MM.1S (cell line): ENCODE data around the gene TMC2.

Source experiments
- DNase-seq: peaks from one replicate; pipeline ENCODE4 v3.0.0-alpha.2; 2015
- H2AFZ ChIP-seq: fragments of 300-600 bp; sonication (generic); 2 replicates; pipeline ENCODE4 v1.6.0; 2016; ENCODE audit warnings: antibody characterized with exemption, low read length
- H3F3A ChIP-seq: fragments of 300-600 bp; sonication (generic); 2 replicates; pipeline ENCODE4 v1.6.1; 2016; ENCODE audit warnings: mild to moderate bottlenecking, antibody characterized with exemption, low read length, moderate library complexity, mixed read lengths; ENCODE audit not compliant: insufficient read depth
- H3K27ac ChIP-seq: fragments of 300-600 bp; sonication (generic); 2 replicates; pipeline ENCODE4 v1.5.1; 2016; ENCODE audit warnings: mild to moderate bottlenecking, low read length
- H3K27me3 ChIP-seq: fragments of 300-600 bp; sonication (generic); replicated peaks from 2 replicates; pipeline ENCODE4 v1.6.0; 2016; ENCODE audit warnings: low read length; ENCODE audit not compliant: insufficient read depth
- H3K36me3 ChIP-seq: fragments of 300-600 bp; sonication (generic); replicated peaks from 2 replicates; pipeline ENCODE4 v1.6.1; 2016; ENCODE audit warnings: mild to moderate bottlenecking, low read length, mixed read lengths; ENCODE audit not compliant: insufficient read depth
- H3K4me1 ChIP-seq: fragments of 300-600 bp; sonication (generic); 2 replicates; pipeline ENCODE4 v1.6.1; 2016; ENCODE audit warnings: low read length, mixed read lengths
- H3K4me2 ChIP-seq: fragments of 300-600 bp; sonication (generic); 2 replicates; pipeline ENCODE4 v1.6.0; 2016; ENCODE audit warnings: low read depth, low read length
- H3K4me3 ChIP-seq: fragments of 300-600 bp; sonication (generic); 2 replicates; pipeline ENCODE4 v1.5.1; 2016; ENCODE audit warnings: low read length, mixed read lengths
- H3K79me2 ChIP-seq: fragments of 300-600 bp; sonication (generic); 2 replicates; pipeline ENCODE4 v1.6.1; 2016; ENCODE audit warnings: mixed run types, low read length, mixed read lengths
- H3K9ac ChIP-seq: fragments of 300-600 bp; sonication (generic); 2 replicates; pipeline ENCODE4 v1.6.1; 2016; ENCODE audit warnings: low read length, mixed read lengths
- H3K9me2 ChIP-seq: fragments of 300-600 bp; sonication (generic); replicated peaks from 2 replicates; pipeline ENCODE4 v1.6.1; 2016; ENCODE audit warnings: mild to moderate bottlenecking, low read length, mixed read lengths; ENCODE audit not compliant: insufficient read depth
- H3K9me3 ChIP-seq: fragments of 300-600 bp; sonication (generic); replicated peaks from 2 replicates; pipeline ENCODE4 v1.6.1; 2016; ENCODE audit warnings: mild to moderate bottlenecking, low read length, mixed read lengths; ENCODE audit not compliant: insufficient read depth
- H4K20me1 ChIP-seq: fragments of 300-600 bp; sonication (generic); 2 replicates; pipeline ENCODE4 v1.6.1; 2016; ENCODE audit warnings: mild to moderate bottlenecking, low read length, moderate library complexity, mixed read lengths; ENCODE audit not compliant: insufficient read depth
- CTCF ChIP-seq: fragments of 300-600 bp; sonication (generic); IDR thresholded peaks from 2 replicates; pipeline ENCODE4 v1.5.1; 2016; ENCODE audit warnings: antibody characterized with exemption, low read length, mixed read lengths
- EZH2 ChIP-seq: fragments of 300-600 bp; sonication (generic); optimal IDR thresholded peaks from 2 replicates; pipeline ENCODE3; 2017; ENCODE audit warnings: low read depth, mild to moderate bottlenecking, antibody characterized with exemption, low read length, mixed read lengths
- EZH2phosphoT487 ChIP-seq: fragments of 300-600 bp; sonication (generic); IDR thresholded peaks from 2 replicates; pipeline ENCODE4 v1.6.1; 2018; ENCODE audit warnings: antibody characterized with exemption, low read length

The TMC2 gene

DNA sequence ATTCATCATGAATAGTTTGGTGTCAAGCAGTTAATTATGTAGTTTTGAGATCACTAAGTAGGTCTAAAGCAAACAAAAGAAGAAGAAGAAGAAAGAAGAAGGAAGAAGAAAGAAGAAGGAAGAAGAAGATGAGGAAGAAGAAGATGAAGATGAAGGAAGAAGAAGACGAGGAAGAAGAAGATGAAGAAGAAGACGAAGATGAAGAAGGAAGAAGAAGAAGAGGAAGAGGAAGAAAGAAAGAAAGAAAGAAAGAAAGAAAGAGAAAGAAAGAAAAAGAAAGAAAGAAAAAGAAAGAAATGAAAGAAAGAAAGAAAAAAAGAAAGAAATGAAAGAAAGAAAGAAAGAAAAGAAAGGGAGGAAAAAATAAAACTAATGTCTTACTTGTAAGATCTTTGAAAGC, 9.2 kb downstream of the TMC2 start:
- Histone ChIP-seq H3K27me3 (no peaks in the 10 kb centered on the region), H3K36me3 (no peaks in the 10 kb centered on the region), H3K9me3 (no peaks in the 10 kb centered on the region), H3K4me2 (no peak overlapping the region), H3K27ac (no peak overlapping the region), H4K20me1 (no peaks in the 10 kb centered on the region), H2AFZ (no peak overlapping the region), H3K4me3 (no peak overlapping the region), H3F3A (no peaks in the 10 kb centered on the region), H3K9ac (no peak overlapping the region), H3K4me1 (no peaks in the 10 kb centered on the region), H3K9me2 (no peaks in the 10 kb centered on the region), H3K79me2 (no peaks in the 10 kb centered on the region)
- no peak for DNase-seq
- TF ChIP-seq EZH2phosphoT487 = no peak

DNA sequence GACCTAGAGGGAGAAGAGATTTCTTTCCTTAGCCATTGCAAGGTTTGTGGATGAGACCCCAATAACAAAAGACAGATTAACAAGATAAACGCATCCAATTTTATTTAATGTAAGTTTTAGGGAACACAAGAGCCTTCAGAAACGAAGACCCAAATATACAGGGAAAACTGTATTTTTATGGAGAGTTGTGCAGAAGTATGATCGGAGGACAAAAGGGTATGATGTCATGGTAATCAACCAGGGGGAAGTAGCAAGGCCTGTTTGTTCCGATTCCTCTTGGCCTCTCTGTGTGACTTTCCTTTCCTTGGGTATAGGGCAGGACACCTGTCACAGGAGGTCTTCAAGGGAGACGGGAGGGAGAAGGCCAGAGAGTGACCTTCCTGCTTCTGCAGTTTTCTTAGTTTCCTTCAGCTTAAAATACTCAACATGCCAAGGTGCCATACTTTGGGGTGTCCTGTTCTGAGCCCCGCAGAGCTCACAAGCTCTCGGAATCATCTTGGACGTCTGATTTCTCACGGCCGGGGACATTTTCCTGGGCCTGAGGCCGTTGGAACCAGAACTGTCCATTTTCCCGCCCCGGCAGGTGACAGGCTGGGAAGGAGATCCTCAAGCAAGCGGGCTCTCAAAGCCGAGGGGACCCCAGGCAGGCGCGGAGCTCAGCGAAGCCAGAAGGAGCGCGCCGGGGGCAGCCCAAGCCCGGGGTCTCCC, 21.7 kb downstream of the TMC2 start:
- Histone ChIP-seq H3F3A (no peaks in the 10 kb centered on the region), H3K9me2 (no peaks in the 10 kb centered on the region), H3K27ac (no peak overlapping the region), H4K20me1 (no peaks in the 10 kb centered on the region), H3K27me3 (no peaks in the 10 kb centered on the region), H3K4me2 (no peak overlapping the region), H3K79me2 (no peaks in the 10 kb centered on the region), H3K36me3 (no peaks in the 10 kb centered on the region), H3K4me1 (no peaks in the 10 kb centered on the region), H3K9me3 (no peaks in the 10 kb centered on the region), H2AFZ (no peak overlapping the region), H3K4me3 (no peak overlapping the region), H3K9ac (no peak overlapping the region)
- TF ChIP-seq EZH2phosphoT487 (no peak), CTCF (no peak), EZH2 (no peak)
- DNase-seq = no peak

DNA sequence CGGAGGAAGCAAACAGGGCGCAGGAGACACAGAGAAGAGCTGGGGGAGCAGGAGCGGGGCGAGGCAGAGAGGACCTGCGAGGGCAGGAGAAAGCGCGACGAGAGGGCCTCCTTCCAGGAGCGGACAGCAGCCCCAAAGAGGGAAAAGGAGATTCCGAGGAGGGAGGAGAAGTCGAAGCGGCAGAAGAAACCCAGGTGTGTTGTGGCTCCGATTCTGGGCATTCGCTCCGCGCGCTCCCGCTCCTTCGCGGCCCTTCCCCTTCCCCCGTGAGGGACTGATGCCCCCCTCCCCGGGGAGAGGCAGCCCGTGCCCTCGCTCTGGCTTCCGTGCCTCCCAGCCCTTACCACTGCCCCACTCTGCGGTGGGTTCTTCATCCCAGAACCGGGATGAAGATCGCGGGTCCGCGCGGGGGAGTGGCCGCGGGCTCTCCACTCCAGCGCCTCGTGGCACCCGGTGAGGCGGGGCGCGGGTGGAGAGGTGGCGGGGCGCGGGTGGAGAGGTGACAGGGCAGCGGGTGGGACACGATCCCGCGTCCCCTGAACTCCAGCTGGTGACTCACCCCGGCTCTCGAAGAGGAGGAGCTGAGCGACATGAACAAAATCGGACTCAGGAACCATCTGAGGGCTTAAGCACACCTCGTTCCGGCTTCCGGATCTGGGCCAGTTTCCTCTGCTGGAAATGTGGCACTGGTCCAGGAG, 22.4 kb downstream of the TMC2 start:
- Histone ChIP-seq H3K79me2 (no peaks in the 10 kb centered on the region), H3K9me2 (no peaks in the 10 kb centered on the region), H3K4me3 (no peak overlapping the region), H3K4me1 (no peaks in the 10 kb centered on the region), H2AFZ (no peak overlapping the region), H3K27ac (no peak overlapping the region), H4K20me1 (no peaks in the 10 kb centered on the region), H3K36me3 (no peaks in the 10 kb centered on the region), H3K4me2 (no peak overlapping the region), H3K9me3 (no peaks in the 10 kb centered on the region), H3F3A (no peaks in the 10 kb centered on the region), H3K9ac (no peak overlapping the region), H3K27me3 (no peaks in the 10 kb centered on the region)
- DNase-seq = no peak
- TF ChIP-seq CTCF (no peak), EZH2 (no peak), EZH2phosphoT487 (no peak)

GRCh38 chr20:2559279-2559626, 22.9 kb downstream of the TMC2 start:
- Histone ChIP-seq H3F3A (no peaks in the 10 kb centered on the region), H3K27me3 (no peaks in the 10 kb centered on the region), H3K9ac (no peak overlapping the region), H3K9me3 (no peaks in the 10 kb centered on the region), H3K4me2 (no peak overlapping the region), H2AFZ (no peak overlapping the region), H3K4me1 (no peaks in the 10 kb centered on the region), H3K4me3 (no peak overlapping the region), H3K79me2 (no peaks in the 10 kb centered on the region), H3K9me2 (no peaks in the 10 kb centered on the region), H3K27ac (no peak overlapping the region), H3K36me3 (no peaks in the 10 kb centered on the region), H4K20me1 (no peaks in the 10 kb centered on the region)
- no peak for DNase-seq
- no peak for TF ChIP-seq EZH2
- no peak for TF ChIP-seq CTCF
- no peak for TF ChIP-seq EZH2phosphoT487
